ENCODE data around the gene TSPAN18.

Gene TSPAN18

DNA sequence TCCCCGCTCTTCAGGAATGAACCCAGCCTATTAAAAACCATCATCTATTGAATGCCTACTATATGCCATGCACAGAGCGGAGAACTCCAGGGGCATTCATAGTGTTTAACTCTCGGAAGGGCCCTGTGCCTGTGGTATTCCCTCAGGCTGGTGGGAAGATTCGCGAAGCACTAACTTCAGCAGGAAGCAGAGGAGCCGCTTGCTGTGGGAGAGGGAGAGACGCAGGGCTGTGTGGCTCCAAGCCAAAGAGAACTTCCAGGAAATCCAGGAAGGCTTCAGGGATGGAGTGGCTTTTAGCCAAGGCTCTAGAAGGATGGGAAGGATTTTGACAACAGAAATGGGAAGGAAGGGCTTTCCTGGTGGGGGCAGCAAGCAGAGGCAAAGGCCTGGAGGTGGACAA is 120.1 kb downstream of the TSPAN18 start:
- H3K4me3 ChIP-seq (ENCODE audit: low read length) = no peak overlapping the region
- H3K27ac ChIP-seq (ENCODE audit: low read depth, low read length) = no peak overlapping the region
- H3K27me3 ChIP-seq (ENCODE audit: control insufficient read depth, low read length) = no peaks in the 10 kb centered on the region; the same call in 1 of the 2 replicates
- TF ChIP-seq EZH2phosphoT487 (IDR thresholded peaks at IDR 0.05; ENCODE audit: borderline replicate concordance, low read length) = no peak
- TF ChIP-seq, protein P1, sequence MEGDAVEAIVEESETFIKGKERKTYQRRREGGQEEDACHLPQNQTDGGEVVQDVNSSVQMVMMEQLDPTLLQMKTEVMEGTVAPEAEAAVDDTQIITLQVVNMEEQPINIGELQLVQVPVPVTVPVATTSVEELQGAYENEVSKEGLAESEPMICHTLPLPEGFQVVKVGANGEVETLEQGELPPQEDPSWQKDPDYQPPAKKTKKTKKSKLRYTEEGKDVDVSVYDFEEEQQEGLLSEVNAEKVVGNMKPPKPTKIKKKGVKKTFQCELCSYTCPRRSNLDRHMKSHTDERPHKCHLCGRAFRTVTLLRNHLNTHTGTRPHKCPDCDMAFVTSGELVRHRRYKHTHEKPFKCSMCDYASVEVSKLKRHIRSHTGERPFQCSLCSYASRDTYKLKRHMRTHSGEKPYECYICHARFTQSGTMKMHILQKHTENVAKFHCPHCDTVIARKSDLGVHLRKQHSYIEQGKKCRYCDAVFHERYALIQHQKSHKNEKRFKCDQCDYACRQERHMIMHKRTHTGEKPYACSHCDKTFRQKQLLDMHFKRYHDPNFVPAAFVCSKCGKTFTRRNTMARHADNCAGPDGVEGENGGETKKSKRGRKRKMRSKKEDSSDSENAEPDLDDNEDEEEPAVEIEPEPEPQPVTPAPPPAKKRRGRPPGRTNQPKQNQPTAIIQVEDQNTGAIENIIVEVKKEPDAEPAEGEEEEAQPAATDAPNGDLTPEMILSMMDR (IDR thresholded peaks at IDR 0.05; ENCODE audit: low read depth, low read length, poor library complexity, severe bottlenecking) = no peak
- H3K79me2 ChIP-seq (ENCODE audit: control insufficient read depth, low read length) = no peaks in the 10 kb centered on the region
- H3F3A ChIP-seq (ENCODE audit: control insufficient read depth, insufficient read depth) = no peaks in the 10 kb centered on the region
- no peaks in the 10 kb centered on the region for H3K36me3 ChIP-seq (ENCODE audit: control insufficient read depth, low read length)
- H3K4me1 ChIP-seq (ENCODE audit: control insufficient read depth, low read length) = no peaks in the 10 kb centered on the region
- peaks cover 3% of the 10 kb centered on the region; the same call in 1 of the 2 replicates for H3K9me3 ChIP-seq (ENCODE audit: control insufficient read depth, insufficient read depth, low read length)
- H3K4me2 ChIP-seq (ENCODE audit: low read length) = no peak overlapping the region
- H4K20me1 ChIP-seq (ENCODE audit: control insufficient read depth, insufficient read depth, low read depth, low read length) = no peaks in the 10 kb centered on the region
- H3K9me2 ChIP-seq (replicated peaks; ENCODE audit: control insufficient read depth, low read length) = no peaks in the 10 kb centered on the region

DNA sequence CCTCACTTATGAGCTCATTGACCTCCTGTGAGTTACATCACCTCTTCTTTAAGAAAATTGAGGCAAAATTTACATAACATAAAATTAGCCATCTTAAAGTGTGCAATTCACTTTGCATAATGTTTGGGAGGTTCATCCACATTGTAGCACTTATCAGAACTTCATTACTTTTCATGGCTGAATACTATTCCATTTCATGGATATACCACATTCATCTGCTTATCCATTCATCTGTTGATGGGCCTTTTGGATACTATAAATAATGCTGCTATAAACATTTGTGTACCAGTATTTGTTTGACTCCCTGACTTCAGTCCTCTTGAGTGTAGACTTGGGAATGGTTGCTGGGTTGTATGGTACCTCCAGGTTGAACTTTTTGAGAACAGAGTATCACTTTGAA is 120.6 kb downstream of the TSPAN18 start:
- Histone ChIP-seq H3K36me3 (ENCODE audit: control insufficient read depth, low read length) (no peaks in the 10 kb centered on the region), H3F3A (ENCODE audit: control insufficient read depth, insufficient read depth) (no peaks in the 10 kb centered on the region), H4K20me1 (ENCODE audit: control insufficient read depth, insufficient read depth, low read depth, low read length) (no peaks in the 10 kb centered on the region), H3K9me2 (replicated peaks; ENCODE audit: control insufficient read depth, low read length) (no peaks in the 10 kb centered on the region), H3K4me3 (ENCODE audit: low read length) (no peak overlapping the region), H3K27ac (ENCODE audit: low read depth, low read length) (no peak overlapping the region), H3K27me3 (ENCODE audit: control insufficient read depth, low read length) (no peaks in the 10 kb centered on the region; the same call in 1 of the 2 replicates), H3K9me3 (ENCODE audit: control insufficient read depth, insufficient read depth, low read length) (peaks cover 3% of the 10 kb centered on the region; the same call in 1 of the 2 replicates), H3K79me2 (ENCODE audit: control insufficient read depth, low read length) (no peaks in the 10 kb centered on the region), H3K4me2 (ENCODE audit: low read length) (no peak overlapping the region), H3K4me1 (ENCODE audit: control insufficient read depth, low read length) (no peaks in the 10 kb centered on the region)
- no peak for TF ChIP-seq EZH2phosphoT487 (IDR thresholded peaks at IDR 0.05; ENCODE audit: borderline replicate concordance, low read length)
- TF ChIP-seq, protein P1 (IDR thresholded peaks at IDR 0.05; ENCODE audit: low read depth, low read length, poor library complexity, severe bottlenecking) = no peak

DNA sequence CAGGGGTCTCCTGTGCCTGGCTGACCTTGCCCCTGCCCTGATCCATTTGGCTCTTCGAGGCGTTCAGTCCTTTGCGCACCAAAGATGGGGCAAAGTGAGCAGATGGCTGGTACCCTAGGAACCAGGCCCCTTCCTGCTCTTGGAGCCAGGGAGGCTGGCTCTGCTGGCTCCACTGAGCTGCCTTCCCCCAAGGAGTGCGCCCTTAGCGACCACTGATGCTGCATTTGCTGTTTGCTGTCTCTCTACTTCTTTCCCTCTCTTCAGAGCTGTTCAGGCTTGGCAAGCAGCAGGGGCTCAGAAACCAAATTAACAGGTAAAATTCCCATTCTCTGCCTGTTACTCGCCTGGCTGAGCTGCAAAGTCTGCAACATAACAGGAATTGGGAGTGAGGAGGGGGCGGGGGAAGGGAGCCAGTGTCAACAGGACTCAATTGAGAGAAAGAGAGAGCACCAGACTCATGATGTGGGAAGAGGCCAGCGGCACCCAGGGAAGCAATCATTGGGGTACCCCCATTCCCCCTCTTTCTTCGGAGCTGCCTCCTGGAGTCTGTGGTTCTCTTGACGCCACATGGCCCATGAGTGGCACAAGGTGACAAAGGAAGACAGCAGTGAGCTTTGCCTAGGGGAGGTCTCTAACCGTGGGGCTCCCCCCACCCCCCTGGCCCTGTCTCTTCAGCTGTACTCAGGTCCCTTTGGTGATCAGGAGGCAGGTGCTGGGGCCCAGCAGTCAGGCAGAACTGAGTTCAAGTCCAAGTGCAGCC is 121.6 kb downstream of the TSPAN18 start:
- H3K36me3 ChIP-seq (ENCODE audit: control insufficient read depth, low read length) = no peaks in the 10 kb centered on the region
- no peaks in the 10 kb centered on the region for H3K4me1 ChIP-seq (ENCODE audit: control insufficient read depth, low read length)
- H3K27me3 ChIP-seq (ENCODE audit: control insufficient read depth, low read length) = no peaks in the 10 kb centered on the region
- peaks cover 3% of the 10 kb centered on the region; the same call in 1 of the 2 replicates for H3K9me3 ChIP-seq (ENCODE audit: control insufficient read depth, insufficient read depth, low read length)
- no peaks in the 10 kb centered on the region for H3K9me2 ChIP-seq (replicated peaks; ENCODE audit: control insufficient read depth, low read length)
- H3F3A ChIP-seq (ENCODE audit: control insufficient read depth, insufficient read depth) = no peaks in the 10 kb centered on the region
- H3K79me2 ChIP-seq (ENCODE audit: control insufficient read depth, low read length) = no peaks in the 10 kb centered on the region
- TF ChIP-seq, protein P1 (IDR thresholded peaks at IDR 0.05; ENCODE audit: low read depth, low read length, poor library complexity, severe bottlenecking) = no peak
- TF ChIP-seq EZH2phosphoT487 (IDR thresholded peaks at IDR 0.05; ENCODE audit: borderline replicate concordance, low read length) = no peak
- no peak overlapping the region for H3K4me2 ChIP-seq (ENCODE audit: low read length)
- no peak overlapping the region for H3K27ac ChIP-seq (ENCODE audit: low read depth, low read length)
- no peak overlapping the region for H3K4me3 ChIP-seq (ENCODE audit: low read length)
- H4K20me1 ChIP-seq (ENCODE audit: control insufficient read depth, insufficient read depth, low read depth, low read length) = no peaks in the 10 kb centered on the region

All from DOHH2 (cell line).